ENCODE data around the gene KCTD1.
"Not testable (repeated sequence)": the region's sequence is repeated elsewhere in the genome, so short reads cannot be mapped to it uniquely, and the experiment has no call there.

Gene KCTD1

DNA sequence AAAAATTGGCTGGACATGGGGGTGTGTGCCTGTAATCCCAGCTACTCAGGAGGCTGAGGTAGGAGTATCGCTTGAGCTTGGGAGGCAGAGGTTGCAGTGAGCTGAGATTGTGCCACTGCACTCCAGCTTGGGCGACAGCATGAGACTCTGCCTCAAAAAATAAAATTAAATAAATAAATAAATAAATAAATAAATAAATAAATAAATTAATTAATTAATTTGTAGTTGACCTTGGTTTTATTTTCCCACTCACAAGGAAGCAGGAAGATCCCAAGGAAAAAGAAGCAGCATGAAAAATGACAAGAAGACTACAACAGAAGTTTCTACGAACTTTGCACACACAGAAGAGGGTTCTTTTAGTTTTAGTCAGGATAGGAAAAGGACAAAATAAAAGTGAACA is 110.7 kb downstream of the KCTD1 start:
- H3K9me3 ChIP-seq (ENCODE audit: control insufficient read depth, low read length); H3K4me3 ChIP-seq (ENCODE audit: extremely low read depth, insufficient read depth, low read length, poor library complexity, severe bottlenecking); H3K4me1 ChIP-seq (ENCODE audit: control insufficient read depth, insufficient read depth, low read length, poor library complexity, severe bottlenecking); H3K27ac ChIP-seq (ENCODE audit: low read depth, low read length, severe bottlenecking); H3K36me3 ChIP-seq (ENCODE audit: control insufficient read depth, insufficient read depth, low read length): not testable (repeated sequence)
- WGBS, 2 experiments (ENCODE audit: insufficient coverage in 2 of 2): 80 to 100% methylated on average over 1 of the region's 3 CpGs

DNA sequence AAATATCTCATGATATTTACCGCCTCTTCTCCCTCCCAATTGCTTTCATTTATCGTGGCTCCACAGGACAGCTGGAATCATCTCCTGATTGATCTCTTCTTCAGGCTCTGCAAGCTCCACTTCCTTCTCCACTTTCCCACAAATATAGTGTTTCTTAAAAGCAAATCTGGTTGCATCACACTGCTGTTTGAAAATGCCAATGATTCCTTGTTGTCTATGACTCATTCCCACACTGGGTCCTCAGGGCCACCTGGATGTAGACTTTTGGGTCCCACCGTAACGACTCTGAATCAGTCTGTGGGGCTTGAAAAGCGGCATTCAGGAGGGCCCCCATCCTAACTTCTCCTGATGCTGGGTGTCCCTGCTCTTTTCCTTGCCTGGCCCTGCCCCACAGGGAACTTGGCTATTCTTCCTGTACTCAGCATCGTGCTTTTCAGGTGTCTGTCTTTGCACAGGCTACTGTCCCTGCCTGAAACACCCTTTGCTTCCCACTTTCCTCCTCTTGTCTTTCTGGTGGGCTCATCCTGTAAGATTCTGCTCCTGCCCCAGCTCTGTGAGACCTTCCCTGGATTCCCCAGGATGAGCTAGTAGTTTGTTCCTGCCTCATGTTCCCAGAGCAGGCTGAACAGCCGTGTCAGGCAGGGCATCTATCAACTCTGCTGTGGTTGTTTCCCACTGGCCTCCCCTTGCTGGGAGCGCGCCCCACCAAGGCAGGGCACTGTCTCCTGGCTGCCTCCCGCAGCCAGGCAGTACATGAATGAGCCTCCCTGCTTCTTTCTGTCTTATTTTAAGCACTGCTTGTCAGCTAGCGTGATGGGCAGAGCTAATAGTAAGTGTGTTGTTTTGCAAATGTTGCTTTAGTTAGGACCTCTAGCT is 111.9 kb downstream of the KCTD1 start:
- no peak overlapping the region for H3K4me3 ChIP-seq (ENCODE audit: extremely low read depth, insufficient read depth, low read length, poor library complexity, severe bottlenecking)
- no peaks in the 10 kb centered on the region for H3K9me3 ChIP-seq (ENCODE audit: control insufficient read depth, low read length)
- peaks cover 2% of the 10 kb centered on the region for H3K4me1 ChIP-seq (ENCODE audit: control insufficient read depth, insufficient read depth, low read length, poor library complexity, severe bottlenecking)
- 80 to 87% methylated on average over 9 to 10 of the region's 11 CpGs for WGBS, 2 experiments (ENCODE audit: insufficient coverage in 2 of 2)
- H3K27ac ChIP-seq (ENCODE audit: low read depth, low read length, severe bottlenecking): no peak overlapping the region
- H3K36me3 ChIP-seq (ENCODE audit: control insufficient read depth, insufficient read depth, low read length): no peaks in the 10 kb centered on the region

- Histone ChIP-seq H3K27ac (ENCODE audit: low read depth, low read length, severe bottlenecking) (no peak overlapping the region), H3K4me3 (ENCODE audit: extremely low read depth, insufficient read depth, low read length, poor library complexity, severe bottlenecking) (no peak overlapping the region), H3K9me3 (ENCODE audit: control insufficient read depth, low read length) (no peaks in the 10 kb centered on the region), H3K36me3 (ENCODE audit: control insufficient read depth, insufficient read depth, low read length) (no peaks in the 10 kb centered on the region), H3K4me1 (ENCODE audit: control insufficient read depth, insufficient read depth, low read length, poor library complexity, severe bottlenecking) (peaks cover 2% of the 10 kb centered on the region)
- WGBS, 2 experiments (ENCODE audit: insufficient coverage in 2 of 2): 88 to 93% methylated on average over 8 of the region's 8 CpGs
These were observed 112.8 kb downstream of the KCTD1 start for GRCh38 chr18:26435415-26436095.

- peaks cover 2% of the 10 kb centered on the region for H3K4me1 ChIP-seq (ENCODE audit: control insufficient read depth, insufficient read depth, low read length, poor library complexity, severe bottlenecking)
- no peaks in the 10 kb centered on the region for H3K36me3 ChIP-seq (ENCODE audit: control insufficient read depth, insufficient read depth, low read length)
- no peak overlapping the region for H3K4me3 ChIP-seq (ENCODE audit: extremely low read depth, insufficient read depth, low read length, poor library complexity, severe bottlenecking)
- H3K9me3 ChIP-seq (ENCODE audit: control insufficient read depth, low read length): no peaks in the 10 kb centered on the region
- WGBS, 2 experiments (ENCODE audit: insufficient coverage in 2 of 2): no CpG with 5 or more reads among the region's 2 CpGs
- no peak overlapping the region for H3K27ac ChIP-seq (ENCODE audit: low read depth, low read length, severe bottlenecking)
These were observed 113.5 kb downstream of the KCTD1 start for GRCh38 chr18:26434887-26435286.

DNA sequence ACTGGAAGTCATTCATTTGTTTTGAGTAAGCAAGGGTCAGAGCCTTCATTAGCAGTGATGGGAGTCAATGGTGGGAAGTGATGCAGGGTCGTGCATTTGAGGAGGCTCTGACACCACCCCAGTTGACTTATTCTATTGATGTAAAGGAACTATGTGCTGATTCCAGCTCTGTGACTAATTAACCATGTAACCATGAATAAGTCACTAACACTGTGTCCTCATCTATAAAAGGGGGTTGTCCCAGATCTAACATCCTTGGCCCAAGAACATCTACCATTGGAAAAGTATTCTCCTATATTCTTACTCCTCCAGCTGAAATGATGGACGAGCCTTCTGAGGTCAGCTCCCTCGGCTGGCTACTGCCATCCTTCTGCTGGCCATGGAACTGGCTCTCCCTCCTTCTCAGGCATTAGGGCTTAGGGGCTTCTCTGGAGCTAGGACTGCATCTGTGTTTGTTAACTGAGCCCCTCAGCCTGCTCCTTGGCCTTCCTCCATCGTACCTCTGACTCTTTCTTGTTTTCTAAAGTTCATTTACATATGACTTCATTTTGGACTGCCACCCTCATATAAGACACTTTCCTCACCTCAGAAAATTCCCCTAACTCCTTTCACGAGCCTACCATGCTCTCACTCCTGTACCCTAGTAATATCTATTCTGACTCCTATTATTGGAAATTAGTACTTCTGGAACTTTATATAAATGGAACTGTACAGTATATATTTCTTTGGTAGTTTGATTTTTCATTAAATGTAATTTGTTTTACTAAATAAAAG is 115.5 kb downstream of the KCTD1 start:
- Histone ChIP-seq H3K4me1 (ENCODE audit: control insufficient read depth, insufficient read depth, low read length, poor library complexity, severe bottlenecking) (peaks cover 2% of the 10 kb centered on the region), H3K4me3 (ENCODE audit: extremely low read depth, insufficient read depth, low read length, poor library complexity, severe bottlenecking) (no peak overlapping the region), H3K9me3 (ENCODE audit: control insufficient read depth, low read length) (no peaks in the 10 kb centered on the region), H3K36me3 (ENCODE audit: control insufficient read depth, insufficient read depth, low read length) (no peaks in the 10 kb centered on the region), H3K27ac (ENCODE audit: low read depth, low read length, severe bottlenecking) (no peak overlapping the region)
- WGBS, 2 experiments (ENCODE audit: insufficient coverage in 2 of 2): 73 to 80% methylated on average over 3 of the region's 5 CpGs

- Histone ChIP-seq H3K4me3 (ENCODE audit: extremely low read depth, insufficient read depth, low read length, poor library complexity, severe bottlenecking) (no peak overlapping the region), H3K4me1 (ENCODE audit: control insufficient read depth, insufficient read depth, low read length, poor library complexity, severe bottlenecking) (no peaks in the 10 kb centered on the region), H3K36me3 (ENCODE audit: control insufficient read depth, insufficient read depth, low read length) (no peaks in the 10 kb centered on the region), H3K9me3 (ENCODE audit: control insufficient read depth, low read length) (no peaks in the 10 kb centered on the region), H3K27ac (ENCODE audit: low read depth, low read length, severe bottlenecking) (no peak overlapping the region)
- WGBS, 2 experiments (ENCODE audit: insufficient coverage in 2 of 2): 62 to 77% methylated on average over 3 to 4 of the region's 5 CpGs
These were observed 118.7 kb downstream of the KCTD1 start for GRCh38 chr18:26429535-26430226.

DNA sequence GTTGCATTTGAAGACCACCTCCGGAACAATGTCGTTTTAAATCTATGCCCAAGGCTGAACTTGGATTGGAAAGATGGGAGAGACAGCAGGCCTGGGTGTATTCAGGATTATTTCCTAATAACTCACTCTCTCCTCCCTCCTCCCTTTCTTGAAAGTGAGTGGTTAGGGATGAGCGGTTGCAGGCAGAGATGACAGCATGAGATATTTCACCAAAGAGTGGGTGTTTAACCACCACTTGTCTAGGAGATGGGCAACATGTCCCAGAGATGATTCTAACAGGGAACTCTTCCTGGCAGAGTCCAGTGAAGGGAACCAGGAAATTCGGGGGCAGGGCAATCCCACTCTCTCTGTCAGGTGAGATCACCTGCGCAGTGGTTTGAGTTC is 123.2 kb downstream of the KCTD1 start:
- no peaks in the 10 kb centered on the region for H3K36me3 ChIP-seq (ENCODE audit: control insufficient read depth, insufficient read depth, low read length)
- H3K4me1 ChIP-seq (ENCODE audit: control insufficient read depth, insufficient read depth, low read length, poor library complexity, severe bottlenecking): no peaks in the 10 kb centered on the region
- 80% methylated on average over 1 of the region's 5 CpGs; no CpG with 5 or more reads in 1 of the 2 experiments for WGBS, 2 experiments (ENCODE audit: insufficient coverage in 2 of 2)
- no peak overlapping the region for H3K27ac ChIP-seq (ENCODE audit: low read depth, low read length, severe bottlenecking)
- H3K9me3 ChIP-seq (ENCODE audit: control insufficient read depth, low read length): no peaks in the 10 kb centered on the region
- H3K4me3 ChIP-seq (ENCODE audit: extremely low read depth, insufficient read depth, low read length, poor library complexity, severe bottlenecking): no peak overlapping the region

DNA sequence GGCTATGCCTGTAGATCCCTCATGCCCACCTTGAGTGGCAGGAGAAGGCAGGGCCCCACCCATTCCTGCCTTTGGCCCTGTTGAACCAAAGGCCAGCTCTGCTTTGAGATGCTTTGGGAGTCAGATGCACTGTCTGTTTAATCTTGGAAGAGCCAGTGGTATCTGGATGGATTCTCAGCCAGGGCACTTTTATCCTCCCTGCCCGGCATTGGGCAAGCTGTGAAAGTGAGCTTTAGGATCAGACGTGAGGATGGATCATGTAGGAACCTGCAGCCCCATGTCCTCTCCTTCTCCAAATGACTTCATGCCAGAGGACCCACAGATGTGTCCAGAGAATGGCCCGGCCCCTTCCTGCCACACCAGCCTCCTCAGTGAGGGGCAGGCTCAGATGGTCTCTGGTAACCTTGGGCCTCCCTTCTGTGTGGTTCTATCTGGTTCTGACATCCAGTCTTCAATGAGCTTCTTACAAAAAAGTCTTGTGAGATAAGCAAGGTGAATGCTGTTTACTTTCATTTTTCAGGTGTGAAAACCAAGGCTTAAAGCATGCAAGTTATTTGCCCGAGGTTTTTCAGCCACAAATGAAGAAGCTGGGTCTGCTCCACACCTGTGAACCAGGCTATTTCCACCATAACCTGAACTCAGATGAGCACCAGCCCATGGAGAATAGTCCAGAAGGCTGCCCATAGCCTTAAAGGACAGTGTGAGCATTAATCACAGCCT is 123.8 kb downstream of the KCTD1 start:
- no peak overlapping the region for H3K4me3 ChIP-seq (ENCODE audit: extremely low read depth, insufficient read depth, low read length, poor library complexity, severe bottlenecking)
- WGBS, 2 experiments (ENCODE audit: insufficient coverage in 2 of 2): 95 to 100% methylated on average over 2 to 3 of the region's 4 CpGs

GRCh38 chr18:26422472-26423162 is 125.7 kb downstream of the KCTD1 start:
- H3K9me3 ChIP-seq (ENCODE audit: control insufficient read depth, low read length): no peaks in the 10 kb centered on the region
- H3K4me3 ChIP-seq (ENCODE audit: extremely low read depth, insufficient read depth, low read length, poor library complexity, severe bottlenecking): no peak overlapping the region
- 93 to 100% methylated on average over 1 to 4 of the region's 6 CpGs for WGBS, 2 experiments (ENCODE audit: insufficient coverage in 2 of 2)
- H3K27ac ChIP-seq (ENCODE audit: low read depth, low read length, severe bottlenecking): no peak overlapping the region
- H3K4me1 ChIP-seq (ENCODE audit: control insufficient read depth, insufficient read depth, low read length, poor library complexity, severe bottlenecking): no peaks in the 10 kb centered on the region
- no peaks in the 10 kb centered on the region for H3K36me3 ChIP-seq (ENCODE audit: control insufficient read depth, insufficient read depth, low read length)

More for the DNA sequence above, 123.8 kb downstream of the KCTD1 start:
- H3K27ac ChIP-seq (ENCODE audit: low read depth, low read length, severe bottlenecking): no peak overlapping the region
- no peaks in the 10 kb centered on the region for H3K4me1 ChIP-seq (ENCODE audit: control insufficient read depth, insufficient read depth, low read length, poor library complexity, severe bottlenecking)
- H3K36me3 ChIP-seq (ENCODE audit: control insufficient read depth, insufficient read depth, low read length): no peaks in the 10 kb centered on the region
- no peaks in the 10 kb centered on the region for H3K9me3 ChIP-seq (ENCODE audit: control insufficient read depth, low read length)

Measured in mesodermal cell (in vitro differentiated cells).